Astrocyte of the spinal cord (primary cell): ENCODE data around the gene HERPUD1.
A peak's percentile ranks its signal among the peaks of the same experiment; 100 is the strongest.

Source experiments
- DNase-seq: peaks from one replicate; pipeline ENCODE4 v3.0.0; 2011; ENCODE audit warnings: low read depth, low spot score
- H3K4me3 ChIP-seq: 2 replicates; pipeline ENCODE4 v1.5.1; 2011; ENCODE audit warnings: low read depth, mild to moderate bottlenecking, low read length, moderate library complexity
- CTCF ChIP-seq: IDR thresholded peaks from 2 replicates; pipeline ENCODE4 v1.5.1; 2012; ENCODE audit warnings: low read depth, mild to moderate bottlenecking, low read length, inconsistent platforms
- in situ Hi-C: cut with HindIII; loops from 2 replicates; pipeline ENCODE4 v1.10.0; 2017; ENCODE audit warnings: low sequenced_read_pairs

Gene HERPUD1

GRCh38 chr16:56915336-56916119 is 16.4 kb upstream of the HERPUD1 start:
- in situ Hi-C loops, result no loop called here
- DNase-seq, result peak; percentile 79
- H3K4me3 ChIP-seq, result no peak overlapping the region
- no peak for TF ChIP-seq CTCF

GRCh38 chr16:56916571-56917403 is 15.2 kb upstream of the HERPUD1 start:
- DNase-seq, result no peak
- in situ Hi-C loops, result no loop called here
- TF ChIP-seq CTCF, result no peak
- H3K4me3 ChIP-seq, result no peak overlapping the region

- no peak for TF ChIP-seq CTCF
- DNase-seq, result no peak
- in situ Hi-C loops, result no loop called here
- H3K4me3 ChIP-seq, result no peak overlapping the region
Observed at GRCh38 chr16:56918467-56919012, 13.4 kb upstream of the HERPUD1 start.

- in situ Hi-C loops, result no loop called here
Observed at GRCh38 chr16:56919099-56919800, 12.7 kb upstream of the HERPUD1 start.

GRCh38 chr16:56921571-56921970 is 10.4 kb upstream of the HERPUD1 start:
- DNase-seq, result no peak
- H3K4me3 ChIP-seq, result no peak overlapping the region
- in situ Hi-C loops, result no loop called here
- no peak for TF ChIP-seq CTCF

More at GRCh38 chr16:56919099-56919800, 12.7 kb upstream of the HERPUD1 start:
- no peak for TF ChIP-seq CTCF
- no peak overlapping the region for H3K4me3 ChIP-seq
- DNase-seq, result no peak

GRCh38 chr16:56923481-56924091 is 8.4 kb upstream of the HERPUD1 start:
- TF ChIP-seq CTCF, result no peak
- in situ Hi-C loops, result no loop called here
- H3K4me3 ChIP-seq, result no peak overlapping the region
- DNase-seq, result no peak
